H7 (cell line): ENCODE results near the gene KCNH4. TPM values are rescaled to one million over a fixed set of nuclear protein-coding genes. Genes with fewer than 3 reads are reported as not detected.

ENCODE experiments used
- DNase-seq: peaks from one replicate; pipeline ENCODE4 v3.0.0; 2012
- H3K27me3 ChIP-seq: 2 replicates; pipeline ENCODE4 v1.6.0; 2011; ENCODE audit warnings: mild to moderate bottlenecking, low read length; ENCODE audit not compliant: control insufficient read depth, insufficient read depth
- H3K36me3 ChIP-seq: replicated peaks from 2 replicates; pipeline ENCODE4 v1.5.1; 2011; ENCODE audit warnings: low read length; ENCODE audit not compliant: control insufficient read depth, insufficient read depth
- H3K4me3 ChIP-seq: 2 replicates; pipeline ENCODE4 v1.5.1; 2011; ENCODE audit warnings: low read depth, mild to moderate bottlenecking, control low read depth, low read length, moderate library complexity; ENCODE audit not compliant: insufficient read depth
- total RNA-seq: library from RNA; depleted of rRNA; stranded (reverse); fragments of >200 nt; shearing (Covaris generic); gene quantifications from 2 replicates; pipeline ENCODE4 v1.2.3, GENCODE V29; 2014

KCNH4 gene
- total RNA-seq, 1 experiment from 2014 or later: 0.10 TPM

DNA sequence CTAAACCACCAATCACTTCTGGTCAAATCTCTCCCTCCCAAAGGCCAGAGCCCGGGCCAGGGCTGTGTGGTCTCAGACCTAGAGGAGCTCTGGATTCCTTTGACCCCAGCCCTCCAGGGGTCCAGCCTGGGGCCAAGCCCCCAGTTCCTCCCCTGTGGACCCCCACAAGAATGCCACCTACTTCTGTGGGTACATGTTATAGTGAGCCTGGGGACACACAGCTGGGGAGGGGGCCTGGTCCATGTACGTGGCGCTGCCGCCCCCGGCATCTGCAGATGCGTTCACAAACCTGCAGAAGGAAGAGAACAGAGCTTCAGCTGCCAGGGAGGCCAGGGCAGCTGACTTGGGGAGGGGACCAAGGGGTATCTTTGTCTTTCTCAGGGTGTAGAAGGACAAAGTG is 21.2 kb upstream of the KCNH4 start:
- peaks cover 10% of the 10 kb centered on the region for H3K36me3 ChIP-seq
- no peak for DNase-seq
- no peak overlapping the region for H3K4me3 ChIP-seq
- H3K27me3 ChIP-seq: no peaks in the 10 kb centered on the region

- Histone ChIP-seq H3K4me3 (no peak overlapping the region), H3K36me3 (peaks cover 10% of the 10 kb centered on the region), H3K27me3 (no peaks in the 10 kb centered on the region)
- DNase-seq: no peak
These were observed 20.5 kb upstream of the KCNH4 start for GRCh38 chr17:42201458-42201772.

- no peak for DNase-seq
- Histone ChIP-seq H3K4me3 (no peak overlapping the region), H3K27me3 (no peaks in the 10 kb centered on the region), H3K36me3 (peaks cover 10% of the 10 kb centered on the region)
These were observed 19.9 kb upstream of the KCNH4 start for GRCh38 chr17:42200706-42201457.

DNA sequence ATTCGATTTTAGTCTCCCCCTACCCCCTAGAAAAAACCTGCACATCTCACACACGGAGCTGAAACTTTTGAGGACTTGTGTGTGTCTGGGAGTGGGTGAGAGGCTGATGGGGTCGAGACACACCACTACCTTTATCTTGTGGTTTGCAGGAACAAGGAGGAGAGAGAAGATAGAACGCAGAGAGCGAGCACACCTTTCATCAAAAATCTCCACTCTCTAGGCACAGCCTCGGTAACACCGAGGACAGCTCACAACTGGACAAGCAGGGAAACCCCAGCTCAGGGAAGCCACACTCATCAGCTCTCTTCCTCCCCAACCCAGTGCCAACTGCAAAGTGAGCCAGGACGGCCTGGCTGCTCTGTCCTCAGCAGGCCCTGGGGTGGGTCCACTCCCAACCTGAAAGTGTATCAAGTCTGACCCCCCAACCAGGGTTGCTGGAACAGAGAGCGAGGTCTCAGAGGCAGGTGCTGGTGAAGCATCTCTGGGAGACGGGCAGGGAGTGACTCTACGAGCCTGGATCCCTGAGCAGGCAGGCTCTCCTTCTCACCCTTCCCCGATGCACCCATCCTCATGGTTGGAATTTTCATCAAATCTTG is 18.6 kb upstream of the KCNH4 start:
- H3K4me3 ChIP-seq: no peak overlapping the region
- no peaks in the 10 kb centered on the region for H3K27me3 ChIP-seq
- peaks cover 8% of the 10 kb centered on the region for H3K36me3 ChIP-seq
- no peak for DNase-seq

DNA sequence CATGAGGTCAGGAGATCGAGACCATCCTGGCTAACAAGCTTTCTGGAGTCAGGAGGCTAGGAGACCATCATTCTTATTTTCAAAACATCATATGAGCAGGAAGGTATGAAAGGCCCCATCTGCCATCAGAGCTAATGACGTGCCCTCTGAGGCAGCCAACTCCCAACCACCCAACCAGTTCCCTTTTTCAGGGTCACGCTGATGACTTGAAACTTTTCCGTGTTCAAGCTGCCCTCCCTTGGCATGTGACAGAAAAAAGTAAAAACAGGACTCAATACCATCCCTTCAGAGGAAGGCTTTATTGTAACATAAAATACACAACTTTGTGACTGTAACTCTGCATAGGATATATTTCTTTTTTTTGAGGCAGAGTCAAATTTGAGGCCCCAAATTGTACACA is 18.0 kb upstream of the KCNH4 start:
- Histone ChIP-seq H3K4me3 (no peak overlapping the region), H3K36me3 (peaks cover 6% of the 10 kb centered on the region), H3K27me3 (no peaks in the 10 kb centered on the region)
- DNase-seq: peak; percentile 8

GRCh38 chr17:42197564-42198156 is 16.7 kb upstream of the KCNH4 start:
- Histone ChIP-seq H3K4me3 (no peak overlapping the region), H3K27me3 (no peaks in the 10 kb centered on the region), H3K36me3 (peaks cover 4% of the 10 kb centered on the region)
- DNase-seq: no peak

- Histone ChIP-seq H3K4me3 (peak within 1 kb of the TSS; percentile 53), H3K36me3 (no peaks in the 10 kb centered on the region), H3K27me3 (no peaks in the 10 kb centered on the region)
- peak; percentile 88 for DNase-seq
These were observed 13.3 kb upstream of the KCNH4 start, which contains the start of gene GHDC for GRCh38 chr17:42193969-42194899. TSS of gene GHDC (minus strand) at chr17:42194494. CDS start at chr17:42193581, 913 bp downstream.

DNA sequence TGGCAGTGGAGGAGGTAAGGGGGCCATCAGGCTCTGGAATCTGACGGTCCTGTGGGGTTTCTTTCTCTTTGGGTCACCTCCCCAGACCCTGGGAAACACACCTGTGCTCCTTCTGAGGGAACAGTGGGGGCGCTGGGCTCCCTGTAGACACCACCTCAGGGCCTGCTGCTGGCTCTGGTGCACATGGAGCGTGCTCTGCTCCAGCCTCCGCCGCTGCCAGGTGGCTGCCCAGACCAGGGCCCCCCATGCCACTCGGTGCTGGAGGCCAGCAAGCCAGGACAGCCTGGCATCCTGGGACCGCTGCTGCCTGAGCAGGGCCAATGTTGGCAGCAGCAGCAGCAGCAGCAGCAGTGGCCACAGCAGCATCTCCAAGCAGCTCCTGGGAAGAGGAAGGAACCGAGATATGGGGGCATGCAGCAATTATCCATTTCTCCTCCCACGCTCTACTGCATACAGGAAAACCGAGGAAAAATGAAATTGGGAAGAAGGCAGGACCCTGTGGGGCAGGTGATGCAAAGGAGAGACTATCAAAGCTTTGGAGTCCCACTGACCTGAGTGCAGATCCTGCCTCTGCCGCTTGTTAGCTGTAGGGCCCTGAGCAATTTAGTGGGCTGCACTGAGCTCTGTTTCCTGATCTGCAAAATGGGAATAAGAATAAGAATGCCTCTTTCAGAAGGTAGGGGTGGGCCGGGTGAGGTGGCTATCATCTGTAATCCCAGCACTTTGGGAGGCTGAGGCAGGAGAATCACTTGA is 12.4 kb upstream of the KCNH4 start:
- Histone ChIP-seq H3K4me3 (no peak overlapping the region; the same call in 1 of the 2 replicates), H3K36me3 (no peaks in the 10 kb centered on the region), H3K27me3 (no peaks in the 10 kb centered on the region)
- DNase-seq: peak; percentile 38

GRCh38 chr17:42192189-42193126 is 11.5 kb upstream of the KCNH4 start:
- H3K4me3 ChIP-seq: no peak overlapping the region
- no peaks in the 10 kb centered on the region for H3K36me3 ChIP-seq
- DNase-seq: peak; percentile 26
- no peaks in the 10 kb centered on the region for H3K27me3 ChIP-seq

DNA sequence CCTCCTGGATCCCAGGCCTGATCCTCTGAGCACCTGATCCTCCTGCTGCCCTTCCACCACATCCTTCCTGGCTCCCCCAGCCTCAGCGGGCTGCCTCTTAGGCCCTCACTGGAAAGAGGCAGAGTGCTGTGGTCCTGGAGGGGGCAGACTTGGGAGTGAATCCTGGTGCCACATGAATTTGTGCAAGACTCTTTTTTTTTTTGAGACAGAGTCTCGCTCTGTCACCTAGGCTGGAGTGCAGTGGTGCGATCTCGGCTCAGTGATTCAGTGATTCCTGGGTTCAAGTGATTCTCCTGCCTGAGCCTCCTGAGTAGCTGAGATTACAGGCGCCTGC is 10.3 kb upstream of the KCNH4 start:
- DNase-seq: peak; percentile 27
- no peak overlapping the region for H3K4me3 ChIP-seq
- H3K36me3 ChIP-seq: no peaks in the 10 kb centered on the region
- no peaks in the 10 kb centered on the region for H3K27me3 ChIP-seq

- no peak for DNase-seq
- H3K27me3 ChIP-seq: peaks cover 2% of the 10 kb centered on the region
These were observed 9.7 kb upstream of the KCNH4 start for GRCh38 chr17:42190491-42191274.

DNA sequence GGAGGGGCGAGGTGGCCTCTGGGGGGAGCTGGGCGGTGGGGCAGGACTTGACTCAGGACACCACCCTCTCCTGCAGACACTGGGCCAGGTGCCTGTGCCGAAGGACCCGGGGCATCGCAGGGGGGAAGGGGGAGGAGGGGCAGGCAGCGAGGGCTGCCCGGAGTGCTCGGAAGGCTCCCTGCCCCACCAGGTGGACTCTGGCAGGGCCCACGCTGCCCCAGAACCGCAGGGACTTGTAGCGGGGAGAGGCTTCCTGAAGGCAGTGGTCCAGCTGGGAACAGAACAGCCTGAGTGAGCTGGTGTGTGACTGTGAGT is 8.7 kb upstream of the KCNH4 start:
- Histone ChIP-seq H3K36me3 (no peaks in the 10 kb centered on the region), H3K4me3 (no peak overlapping the region), H3K27me3 (peaks cover 10% of the 10 kb centered on the region)
- peak; percentile 54 for DNase-seq

More at GRCh38 chr17:42190491-42191274, 9.7 kb upstream of the KCNH4 start:
- no peak overlapping the region for H3K4me3 ChIP-seq
- H3K36me3 ChIP-seq: no peaks in the 10 kb centered on the region
